Embryonic facial prominence (tissue), 1 donor: Measurements from ENCODE around the gene SAMD3.
"Not testable (repeated sequence)": the region's sequence is repeated elsewhere in the genome, so short reads cannot be mapped to it uniquely, and the experiment has no call there.

Experiments used
- DNase-seq: peaks from one replicate; pipeline ENCODE4 v3.0.0-alpha.2; 2016; ENCODE audit errors: extremely low spot score

SAMD3 gene

GRCh38 chr6:130222775-130223174, at the start of gene SAMD3:
Gene SAMD3, minus strand, starts transcription at chr6:130222951. Its CDS starts 7,678 bp downstream, at chr6:130215273.
- no peak for DNase-seq

GRCh38 chr6:130269969-130270635, 47.4 kb upstream of the SAMD3 start:
- no peak for DNase-seq

- not testable (repeated sequence) for DNase-seq
These were observed 42.8 kb upstream of the SAMD3 start for GRCh38 chr6:130265553-130265952.

- DNase-seq, result no peak
These were observed 39.3 kb upstream of the SAMD3 start for GRCh38 chr6:130262008-130262407.

- DNase-seq, result not testable (repeated sequence)
These were observed 38.8 kb upstream of the SAMD3 start for GRCh38 chr6:130261558-130261957.

GRCh38 chr6:130260614-130261241, 38.0 kb upstream of the SAMD3 start:
- DNase-seq, result not testable (repeated sequence)

- DNase-seq, result not testable (repeated sequence)
These were observed 37.3 kb upstream of the SAMD3 start for GRCh38 chr6:130260050-130260462.

- DNase-seq, result no peak
These were observed 36.8 kb upstream of the SAMD3 start for GRCh38 chr6:130259557-130259956.

- DNase-seq, result no peak
These were observed 36.4 kb upstream of the SAMD3 start for GRCh38 chr6:130259140-130259539.

GRCh38 chr6:130252527-130253237, 29.9 kb upstream of the SAMD3 start:
- no peak for DNase-seq

- no peak for DNase-seq
These were observed 22.5 kb upstream of the SAMD3 start for GRCh38 chr6:130245267-130245666.

- no peak for DNase-seq
These were observed 22.0 kb upstream of the SAMD3 start for GRCh38 chr6:130244728-130245127.

- DNase-seq, result peak; percentile 21
These were observed 17.5 kb upstream of the SAMD3 start for GRCh38 chr6:130240232-130240631.

- no peak for DNase-seq
These were observed 17.0 kb upstream of the SAMD3 start for GRCh38 chr6:130239755-130240154.

GRCh38 chr6:130233330-130233729, 10.6 kb upstream of the SAMD3 start:
- DNase-seq, result no peak

- not testable (repeated sequence) for DNase-seq
These were observed 7.8 kb upstream of the SAMD3 start for GRCh38 chr6:130230531-130230930.

GRCh38 chr6:130229645-130230044, 6.9 kb upstream of the SAMD3 start:
- no peak for DNase-seq

GRCh38 chr6:130223508-130223907, 757 bp upstream of the SAMD3 start:
- DNase-seq, result no peak

- no peak for DNase-seq
These were observed 4.6 kb downstream of the SAMD3 start for GRCh38 chr6:130218134-130218533.

GRCh38 chr6:130216620-130217019, 6.1 kb downstream of the SAMD3 start:
- no peak for DNase-seq

GRCh38 chr6:130215526-130215925, 7.2 kb downstream of the SAMD3 start:
- no peak for DNase-seq

GRCh38 chr6:130212215-130212874, 10.4 kb downstream of the SAMD3 start:
- DNase-seq, result no peak
